ENCODE measurements around the gene SPG7.

SPG7 gene

GRCh38 chr16:89547291-89547690 lies 39.1 kb downstream of the SPG7 start:
- no peak for DNase-seq (ENCODE audit: low read depth in 2 of 2)

GRCh38 chr16:89547860-89548259 lies 39.7 kb downstream of the SPG7 start:
- no peak for DNase-seq (ENCODE audit: low read depth in 2 of 2)

- no peak for DNase-seq (ENCODE audit: low read depth in 2 of 2)
Measured at GRCh38 chr16:89548344-89549006, 40.3 kb downstream of the SPG7 start.

DNA sequence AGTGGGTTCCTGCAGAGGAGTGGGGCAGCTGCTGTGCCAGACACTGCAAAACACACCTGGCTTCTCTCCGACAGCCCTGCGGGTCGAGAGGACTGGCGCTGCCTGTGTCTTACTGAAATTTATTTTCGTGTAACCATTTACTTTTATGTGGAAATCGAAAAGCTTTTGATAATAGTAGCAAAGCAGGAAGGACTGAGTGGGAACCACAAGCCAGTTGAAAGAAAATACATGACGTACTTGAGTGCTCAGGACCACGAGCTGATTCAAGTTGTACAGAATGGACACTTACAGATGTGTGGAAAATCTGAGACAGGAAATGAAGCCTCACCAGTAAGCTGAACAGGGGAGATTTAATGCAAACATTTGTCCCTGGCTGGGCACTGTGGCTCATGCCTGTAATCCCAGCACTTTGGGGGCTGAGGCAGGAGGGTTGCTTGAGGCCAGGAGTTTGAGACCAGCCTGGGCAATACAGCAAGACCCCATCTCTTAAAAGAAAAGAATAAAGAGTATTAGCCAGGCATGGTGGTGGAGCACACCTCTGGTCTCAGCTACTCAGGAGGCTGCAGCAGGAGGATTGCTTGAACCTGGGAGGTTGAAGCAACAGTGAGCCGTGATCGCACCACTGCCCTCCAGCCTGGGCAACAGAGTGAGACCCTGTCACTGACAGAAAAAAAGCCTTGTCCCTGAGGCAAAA lies 41.0 kb downstream of the SPG7 start:
- DNase-seq (ENCODE audit: low read depth in 2 of 2), result no peak

- DNase-seq (ENCODE audit: low read depth in 2 of 2), result no peak
Measured at GRCh38 chr16:89550421-89551007, 42.3 kb downstream of the SPG7 start.

- no peak for DNase-seq (ENCODE audit: low read depth in 2 of 2)
Measured at GRCh38 chr16:89552329-89552728, 44.1 kb downstream of the SPG7 start.

DNA sequence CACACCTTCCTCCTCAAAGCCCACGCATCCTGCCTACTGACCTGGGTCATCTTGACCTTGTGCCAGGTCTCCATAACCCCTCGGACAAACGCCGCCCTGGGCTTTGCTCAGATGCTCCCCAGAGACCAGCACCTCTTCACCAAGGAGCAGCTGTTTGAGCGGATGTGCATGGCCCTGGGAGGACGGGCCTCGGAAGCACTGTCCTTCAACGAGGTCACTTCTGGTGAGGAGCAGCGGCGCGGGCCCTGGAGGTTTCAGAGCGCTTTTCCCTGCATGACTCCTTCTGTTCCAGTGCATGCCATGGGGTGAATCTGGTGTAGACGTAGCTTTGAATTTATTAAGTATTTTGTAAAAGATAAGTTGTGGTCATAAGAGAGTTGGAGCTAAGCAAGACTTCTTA lies 44.7 kb downstream of the SPG7 start:
- no peak for DNase-seq (ENCODE audit: low read depth in 2 of 2)

- no peak for DNase-seq (ENCODE audit: low read depth in 2 of 2)
Measured at GRCh38 chr16:89553733-89554132, 45.5 kb downstream of the SPG7 start.

DNA sequence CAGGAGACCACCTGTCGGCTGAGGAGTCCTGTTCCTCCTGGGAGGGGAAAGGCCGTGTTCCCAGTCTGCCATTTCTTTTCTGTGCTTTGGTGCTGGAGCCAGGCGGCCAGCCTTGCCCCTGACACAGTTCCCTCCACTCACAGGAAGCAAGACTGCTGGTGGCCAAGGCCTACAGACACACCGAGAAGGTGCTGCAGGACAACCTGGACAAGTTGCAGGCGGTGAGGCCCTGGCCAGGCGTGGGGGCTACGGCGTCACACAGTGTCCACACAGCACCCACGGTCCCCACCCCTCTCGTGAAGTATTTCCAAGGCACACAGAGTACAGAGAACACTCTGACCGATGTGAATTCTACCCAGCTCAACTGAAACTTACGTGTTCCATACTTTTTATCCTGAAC lies 46.1 kb downstream of the SPG7 start:
- no peak for DNase-seq (ENCODE audit: low read depth in 2 of 2)

GRCh38 chr16:89555265-89555664 lies 47.1 kb downstream of the SPG7 start:
- no peak for DNase-seq (ENCODE audit: low read depth in 2 of 2)

DNA sequence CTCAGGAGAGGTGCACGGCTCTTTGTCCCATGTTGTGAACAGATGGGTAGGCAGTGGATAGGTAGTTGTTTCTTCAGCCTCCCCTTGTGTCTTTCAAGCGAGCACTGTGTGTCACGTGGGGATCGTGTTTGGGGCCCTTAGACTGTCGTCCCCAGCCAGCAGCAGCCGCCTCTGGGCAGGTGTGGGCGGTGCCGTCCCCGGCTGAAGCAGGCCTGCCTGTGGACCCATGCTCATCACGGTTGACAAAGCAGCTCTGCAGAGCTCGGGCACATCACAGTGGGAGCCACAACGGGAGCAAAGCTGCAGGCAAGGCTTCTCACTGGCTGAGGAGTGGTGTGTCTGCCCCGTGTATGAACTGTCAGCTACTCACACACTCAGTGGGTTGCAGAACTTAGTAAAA lies 47.6 kb downstream of the SPG7 start:
- DNase-seq (ENCODE audit: low read depth in 2 of 2), result no peak

DNA sequence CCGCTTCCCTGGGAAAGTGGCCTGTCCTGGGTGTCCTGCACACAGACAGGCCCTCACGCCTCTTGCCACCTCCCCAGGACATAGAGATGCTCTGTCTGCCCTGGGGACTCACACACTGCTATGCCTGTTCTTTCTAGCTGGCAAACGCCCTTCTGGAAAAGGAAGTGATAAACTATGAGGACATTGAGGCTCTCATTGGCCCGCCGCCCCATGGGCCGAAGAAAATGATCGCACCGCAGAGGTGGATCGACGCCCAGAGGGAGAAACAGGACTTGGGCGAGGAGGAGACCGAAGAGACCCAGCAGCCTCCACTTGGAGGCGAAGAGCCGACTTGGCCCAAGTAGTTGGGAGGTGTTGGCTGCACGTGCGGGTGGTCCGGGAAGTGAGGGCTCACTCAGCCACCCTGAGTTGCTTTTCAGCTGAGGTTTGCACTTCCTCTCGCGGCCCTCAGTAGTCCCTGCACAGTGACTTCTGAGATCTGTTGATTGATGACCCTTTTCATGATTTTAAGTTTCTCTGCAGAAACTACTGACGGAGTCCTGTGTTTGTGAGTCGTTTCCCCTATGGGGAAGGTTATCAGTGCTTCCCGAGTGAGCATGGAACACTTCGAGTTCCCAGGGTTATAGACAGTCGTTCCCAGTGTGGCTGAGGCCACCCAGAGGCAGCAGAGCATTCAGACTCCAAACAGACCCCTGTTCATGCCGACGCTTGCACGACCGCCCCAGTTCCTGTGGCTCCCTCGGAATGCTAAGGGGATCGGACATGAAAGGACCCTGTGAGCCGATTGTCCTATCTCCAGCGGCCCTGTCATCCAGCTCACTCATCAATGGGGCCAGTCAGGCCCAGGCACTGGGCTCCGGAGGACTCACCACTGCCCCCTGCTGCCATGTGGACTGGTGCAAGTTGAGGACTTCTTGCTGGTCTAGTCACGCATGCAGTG lies 48.8 kb downstream of the SPG7 start:
- no peak for DNase-seq (ENCODE audit: low read depth in 2 of 2)

DNA sequence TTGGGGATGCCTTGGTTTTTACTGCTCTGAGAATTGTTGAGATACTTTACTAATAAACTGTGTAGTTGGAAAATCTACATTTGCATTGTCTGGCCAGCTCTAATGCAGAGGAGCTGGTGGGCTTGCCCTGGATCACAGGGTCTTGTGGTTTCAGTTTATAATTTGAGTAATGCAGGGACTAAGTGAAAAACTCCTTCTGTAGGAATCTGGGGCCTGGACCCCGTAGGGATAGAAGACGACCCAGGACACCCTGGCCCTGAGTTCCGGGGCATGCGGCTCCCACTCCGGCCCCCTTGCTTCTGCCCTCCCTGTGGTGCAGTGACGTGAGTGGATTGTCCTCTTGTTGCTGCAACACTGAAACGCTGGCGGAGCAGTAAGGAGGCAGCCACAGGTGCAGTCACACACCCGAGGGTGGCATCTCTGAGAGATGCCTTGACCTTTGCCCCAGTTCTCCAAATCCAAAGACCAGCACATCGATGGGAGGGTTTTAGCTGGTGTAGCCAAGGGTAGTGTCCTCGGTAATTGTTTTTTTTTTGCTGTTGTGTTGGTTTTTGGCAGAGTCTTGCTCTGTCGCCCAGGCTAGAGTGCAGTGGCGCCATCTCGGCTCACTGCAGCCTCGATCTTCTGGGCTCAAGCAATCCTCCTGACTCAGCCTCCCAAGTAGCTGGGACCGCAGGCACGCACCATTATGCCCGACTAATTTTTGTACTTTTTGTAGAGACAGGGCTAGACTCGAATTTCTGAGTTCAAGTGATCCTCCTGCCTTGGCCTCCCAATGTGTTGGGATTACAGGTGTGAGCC lies 49.7 kb downstream of the SPG7 start:
- DNase-seq (ENCODE audit: low read depth in 2 of 2), result no peak

- peak; percentile 85 to 87 for DNase-seq (ENCODE audit: low read depth in 2 of 2)
Measured at GRCh38 chr16:89560378-89561141, 52.4 kb downstream of the SPG7 start, which contains the start of gene RPL13. RPL13 (plus strand) TSS chr16:89560682; CDS start chr16:89560960, 278 bp downstream.

DNA sequence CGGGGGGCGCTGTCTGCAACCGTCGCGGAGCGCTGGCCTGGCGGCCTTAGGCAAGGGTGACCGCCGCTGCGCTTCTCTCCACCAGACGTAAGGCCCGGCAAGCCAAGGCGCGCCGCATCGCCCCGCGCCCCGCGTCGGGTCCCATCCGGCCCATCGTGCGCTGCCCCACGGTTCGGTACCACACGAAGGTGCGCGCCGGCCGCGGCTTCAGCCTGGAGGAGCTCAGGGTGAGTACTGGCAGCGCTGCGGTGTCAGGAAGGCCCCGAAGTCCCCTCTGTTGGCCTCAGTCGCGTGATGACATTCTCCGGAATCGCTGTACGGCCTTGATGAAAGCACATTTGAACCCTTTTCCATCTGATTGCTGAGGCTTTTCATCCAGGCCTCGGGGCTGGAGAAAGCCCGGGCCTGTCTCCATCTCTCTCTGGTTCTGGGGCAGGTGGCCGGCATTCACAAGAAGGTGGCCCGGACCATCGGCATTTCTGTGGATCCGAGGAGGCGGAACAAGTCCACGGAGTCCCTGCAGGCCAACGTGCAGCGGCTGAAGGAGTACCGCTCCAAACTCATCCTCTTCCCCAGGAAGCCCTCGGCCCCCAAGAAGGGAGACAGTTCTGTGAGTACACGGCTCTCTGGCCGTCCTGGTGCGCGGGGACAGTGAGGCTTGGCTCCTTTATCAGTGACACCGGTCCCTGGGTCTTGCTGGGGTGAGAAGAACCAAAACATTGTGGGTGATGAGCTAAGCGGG lies 53.1 kb downstream of the SPG7 start:
- DNase-seq (ENCODE audit: low read depth in 2 of 2), result no peak

GRCh38 chr16:89561884-89562599 lies 53.8 kb downstream of the SPG7 start:
- no peak for DNase-seq (ENCODE audit: low read depth in 2 of 2)

DNA sequence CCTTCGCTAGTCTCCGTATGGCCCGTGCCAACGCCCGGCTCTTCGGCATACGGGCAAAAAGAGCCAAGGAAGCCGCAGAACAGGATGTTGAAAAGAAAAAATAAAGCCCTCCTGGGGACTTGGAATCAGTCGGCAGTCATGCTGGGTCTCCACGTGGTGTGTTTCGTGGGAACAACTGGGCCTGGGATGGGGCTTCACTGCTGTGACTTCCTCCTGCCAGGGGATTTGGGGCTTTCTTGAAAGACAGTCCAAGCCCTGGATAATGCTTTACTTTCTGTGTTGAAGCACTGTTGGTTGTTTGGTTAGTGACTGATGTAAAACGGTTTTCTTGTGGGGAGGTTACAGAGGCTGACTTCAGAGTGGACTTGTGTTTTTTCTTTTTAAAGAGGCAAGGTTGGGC lies 54.7 kb downstream of the SPG7 start:
- no peak for DNase-seq (ENCODE audit: low read depth in 2 of 2)

- DNase-seq (ENCODE audit: low read depth in 2 of 2), result no peak
Measured at GRCh38 chr16:89563639-89564392, 55.6 kb downstream of the SPG7 start.

Data from fibroblast of skin of left biceps (primary cell).